ENCODE data around the gene KIF16B.

KIF16B gene

GRCh38 chr20:16615199-16615598 lies 42.0 kb upstream of the KIF16B start:
- H3K27me3 ChIP-seq (ENCODE audit: insufficient read depth, low read length, poor library complexity) = no peaks in the 10 kb centered on the region
- H3K9ac ChIP-seq (ENCODE audit: low read depth, low read length) = no peak overlapping the region
- ATAC-seq (ENCODE audit: insufficient read depth, low read depth) (no peak), DNase-seq (no peak)
- H3K4me1 ChIP-seq (ENCODE audit: insufficient read depth, low read length) = no peaks in the 10 kb centered on the region
- H3K27ac ChIP-seq (ENCODE audit: low read length) = no peak overlapping the region
- H3K4me2 ChIP-seq (ENCODE audit: insufficient read depth, low read length) = no peak overlapping the region
- no peaks in the 10 kb centered on the region for H3K79me2 ChIP-seq (ENCODE audit: insufficient read depth, low read length)
- H4K20me1 ChIP-seq (ENCODE audit: insufficient read depth, low read length) = no peaks in the 10 kb centered on the region
- H3K36me3 ChIP-seq (ENCODE audit: insufficient read depth, low read length) = no peaks in the 10 kb centered on the region
- TF ChIP-seq EZH2 (IDR thresholded peaks at IDR 0.05; ENCODE audit: borderline replicate concordance, low read depth, low read length, severe bottlenecking) = no peak
- no peak for TF ChIP-seq CTCF (IDR thresholded peaks at IDR 0.05; ENCODE audit: borderline replicate concordance, extremely low read depth, low read length, poor library complexity, severe bottlenecking)
- H3K4me3 ChIP-seq (ENCODE audit: low read depth in 1 of 2, low read length in 2 of 2) = no peak overlapping the region
- peaks cover 9% of the 10 kb centered on the region for H3K9me3 ChIP-seq (ENCODE audit: insufficient read depth, low read length, severe bottlenecking)
- H2AFZ ChIP-seq (ENCODE audit: low read depth, low read length) = no peak overlapping the region

- H2AFZ ChIP-seq (ENCODE audit: low read depth, low read length) = no peak overlapping the region
- H4K20me1 ChIP-seq (ENCODE audit: insufficient read depth, low read length) = no peaks in the 10 kb centered on the region
- peaks cover 9% of the 10 kb centered on the region for H3K9me3 ChIP-seq (ENCODE audit: insufficient read depth, low read length, severe bottlenecking)
- H3K4me2 ChIP-seq (ENCODE audit: insufficient read depth, low read length) = no peak overlapping the region
- H3K27ac ChIP-seq (ENCODE audit: low read length) = no peak overlapping the region
- H3K9ac ChIP-seq (ENCODE audit: low read depth, low read length) = no peak overlapping the region
- no peak for DNase-seq
- no peak overlapping the region for H3K4me3 ChIP-seq (ENCODE audit: low read depth in 1 of 2, low read length in 2 of 2)
- H3K36me3 ChIP-seq (ENCODE audit: insufficient read depth, low read length) = no peaks in the 10 kb centered on the region
- H3K79me2 ChIP-seq (ENCODE audit: insufficient read depth, low read length) = no peaks in the 10 kb centered on the region
- no peaks in the 10 kb centered on the region for H3K4me1 ChIP-seq (ENCODE audit: insufficient read depth, low read length)
- no peaks in the 10 kb centered on the region for H3K27me3 ChIP-seq (ENCODE audit: insufficient read depth, low read length, poor library complexity)
- ATAC-seq (ENCODE audit: insufficient read depth, low read depth) = no peak
- TF ChIP-seq CTCF (IDR thresholded peaks at IDR 0.05; ENCODE audit: borderline replicate concordance, extremely low read depth, low read length, poor library complexity, severe bottlenecking) (no peak), EZH2 (IDR thresholded peaks at IDR 0.05; ENCODE audit: borderline replicate concordance, low read depth, low read length, severe bottlenecking) (no peak)
These were observed 40.7 kb upstream of the KIF16B start for GRCh38 chr20:16613954-16614353.

- Histone ChIP-seq H3K27me3 (ENCODE audit: insufficient read depth, low read length, poor library complexity) (no peaks in the 10 kb centered on the region), H3K4me2 (ENCODE audit: insufficient read depth, low read length) (no peak overlapping the region), H3K36me3 (ENCODE audit: insufficient read depth, low read length) (no peaks in the 10 kb centered on the region), H4K20me1 (ENCODE audit: insufficient read depth, low read length) (no peaks in the 10 kb centered on the region), H2AFZ (ENCODE audit: low read depth, low read length) (no peak overlapping the region), H3K4me3 (ENCODE audit: low read depth in 1 of 2, low read length in 2 of 2) (no peak overlapping the region), H3K79me2 (ENCODE audit: insufficient read depth, low read length) (no peaks in the 10 kb centered on the region), H3K9ac (ENCODE audit: low read depth, low read length) (no peak overlapping the region), H3K9me3 (ENCODE audit: insufficient read depth, low read length, severe bottlenecking) (peaks cover 7% of the 10 kb centered on the region), H3K4me1 (ENCODE audit: insufficient read depth, low read length) (no peaks in the 10 kb centered on the region), H3K27ac (ENCODE audit: low read length) (no peak overlapping the region)
- DNase-seq = no peak
- no peak for ATAC-seq (ENCODE audit: insufficient read depth, low read depth)
- TF ChIP-seq EZH2 (IDR thresholded peaks at IDR 0.05; ENCODE audit: borderline replicate concordance, low read depth, low read length, severe bottlenecking) (no peak), CTCF (IDR thresholded peaks at IDR 0.05; ENCODE audit: borderline replicate concordance, extremely low read depth, low read length, poor library complexity, severe bottlenecking) (no peak)
These were observed 39.5 kb upstream of the KIF16B start for GRCh38 chr20:16612706-16613105.

- H3K79me2 ChIP-seq (ENCODE audit: insufficient read depth, low read length) = no peaks in the 10 kb centered on the region
- H3K9ac ChIP-seq (ENCODE audit: low read depth, low read length) = no peak overlapping the region
- TF ChIP-seq EZH2 (IDR thresholded peaks at IDR 0.05; ENCODE audit: borderline replicate concordance, low read depth, low read length, severe bottlenecking) = no peak
- TF ChIP-seq CTCF (IDR thresholded peaks at IDR 0.05; ENCODE audit: borderline replicate concordance, extremely low read depth, low read length, poor library complexity, severe bottlenecking) = no peak
- no peak overlapping the region for H3K4me3 ChIP-seq (ENCODE audit: low read depth in 1 of 2, low read length in 2 of 2)
- no peak for ATAC-seq (ENCODE audit: insufficient read depth, low read depth)
- no peaks in the 10 kb centered on the region for H4K20me1 ChIP-seq (ENCODE audit: insufficient read depth, low read length)
- H3K4me1 ChIP-seq (ENCODE audit: insufficient read depth, low read length) = no peaks in the 10 kb centered on the region
- H3K9me3 ChIP-seq (ENCODE audit: insufficient read depth, low read length, severe bottlenecking) = no peaks in the 10 kb centered on the region
- H3K27me3 ChIP-seq (ENCODE audit: insufficient read depth, low read length, poor library complexity) = no peaks in the 10 kb centered on the region
- DNase-seq = no peak
- H3K27ac ChIP-seq (ENCODE audit: low read length) = no peak overlapping the region
- H3K4me2 ChIP-seq (ENCODE audit: insufficient read depth, low read length) = no peak overlapping the region
- no peaks in the 10 kb centered on the region for H3K36me3 ChIP-seq (ENCODE audit: insufficient read depth, low read length)
- H2AFZ ChIP-seq (ENCODE audit: low read depth, low read length) = no peak overlapping the region
These were observed 38.6 kb upstream of the KIF16B start for GRCh38 chr20:16611817-16612216.

All from DND-41 (cell line).